Ectodermal cell (in vitro differentiated cells): ENCODE measurements around the gene FLG2. TPM values are rescaled to one million over a fixed set of nuclear protein-coding genes. Genes with fewer than 3 reads are reported as not detected.

Experiments
- H3K27ac ChIP-seq: 2 replicates; pipeline ENCODE4 v1.7.0; 2013; ENCODE audit warnings: mild to moderate bottlenecking, low read depth, low read length; ENCODE audit not compliant: insufficient read depth, poor library complexity, severe bottlenecking
- H3K27me3 ChIP-seq: 2 replicates; pipeline ENCODE4 v1.7.0; 2013; ENCODE audit warnings: mild to moderate bottlenecking, low read length; ENCODE audit not compliant: insufficient read depth, control insufficient read depth, poor library complexity, severe bottlenecking
- H3K36me3 ChIP-seq: one replicate; pipeline ENCODE4 v1.7.0; 2013; ENCODE audit warnings: low read length; ENCODE audit not compliant: control insufficient read depth, insufficient read depth
- H3K4me1 ChIP-seq: one replicate; pipeline ENCODE4 v1.7.0; 2013; ENCODE audit warnings: low read length; ENCODE audit not compliant: control insufficient read depth, insufficient read depth
- H3K4me3 ChIP-seq: 2 replicates; pipeline ENCODE4 v1.7.0; 2013; ENCODE audit warnings: low read depth, low read length, control low read depth; ENCODE audit not compliant: insufficient read depth
- H3K9me3 ChIP-seq: 2 replicates; pipeline ENCODE4 v1.7.0; 2013; ENCODE audit warnings: mild to moderate bottlenecking, low read length, moderate library complexity; ENCODE audit not compliant: control insufficient read depth
- WGBS, 2 experiments: methylation state at CpG; one replicate each; pipeline ENCODE4 v1.1.7; 2013; ENCODE audit warnings: missing lambda C conversion rate in 2 of 2; 5-methylcytosine and 5-hydroxymethylcytosine counted together
- polyA plus RNA-seq, 4 experiments: library from polyadenylated mRNA; stranded (reverse); fragments of 50-300 nt; gene quantifications; one replicate each; pipeline ENCODE4 v1.2.3, GENCODE V29; 2013

Gene FLG2
- polyA plus RNA-seq (2013, experiment 1 of 4), result not detected
- polyA plus RNA-seq (2013, experiment 2 of 4), result not detected
- polyA plus RNA-seq (2013, experiment 3 of 4), result not detected
- polyA plus RNA-seq (2013, experiment 4 of 4), result not detected

DNA sequence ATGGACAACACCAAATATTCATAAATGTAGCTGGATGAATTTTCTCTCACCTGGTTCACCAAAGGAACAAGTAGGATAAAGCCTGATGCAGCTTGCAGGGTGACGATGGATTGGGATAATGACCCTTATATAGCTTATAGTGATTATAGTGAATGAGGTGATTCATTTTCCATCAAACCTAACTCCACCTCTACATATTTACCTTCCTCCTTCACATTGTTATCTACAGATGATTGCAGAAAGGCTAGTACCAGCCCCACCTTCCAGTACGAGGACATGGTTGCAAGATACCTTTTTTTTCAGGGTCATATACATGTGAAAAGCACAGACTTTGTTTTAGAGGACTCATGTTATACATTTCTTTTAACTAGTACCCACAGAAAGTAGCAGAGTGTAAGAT is at the start of gene FLG2:
TSS of gene FLG2 (minus strand) at position 101 of the 400 bp plus-strand sequence. CDS start 1,122 bp downstream, outside the sequence.
- Histone ChIP-seq H3K27ac (no peak within 1 kb of the TSS), H3K36me3 (no peaks in the 10 kb centered on the region), H3K4me3 (no peak within 1 kb of the TSS), H3K4me1 (no peaks in the 10 kb centered on the region), H3K9me3 (peaks cover 19% of the 10 kb centered on the region), H3K27me3 (no peaks in the 10 kb centered on the region)
- WGBS, 2 experiments, result 85 to 100% methylated on average over 1 of the region's 2 CpGs

DNA sequence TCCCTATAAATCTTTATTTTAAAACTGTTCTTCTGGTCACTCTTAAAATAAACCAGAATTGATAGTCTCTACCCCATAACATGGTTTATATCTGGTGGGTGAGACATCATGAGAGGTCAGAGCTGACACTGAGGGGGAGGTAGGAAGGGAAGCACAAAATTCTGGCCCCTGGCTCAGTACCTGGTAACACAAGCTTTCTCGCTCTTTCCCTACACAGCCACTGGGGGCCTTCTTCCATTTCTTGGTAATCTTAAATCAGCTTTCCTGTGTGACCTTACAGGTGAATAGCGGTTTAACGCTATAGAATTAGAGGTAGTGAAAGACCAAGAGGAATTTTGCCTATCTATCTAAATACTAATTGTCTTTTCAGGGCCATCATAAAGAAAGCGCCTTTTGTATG is 48.9 kb upstream of the FLG2 start:
- no peaks in the 10 kb centered on the region for H3K27me3 ChIP-seq
- H3K4me3 ChIP-seq, result no peak overlapping the region
- 81 to 83% methylated on average over 3 of the region's 4 CpGs for WGBS, 2 experiments
- H3K27ac ChIP-seq, result no peak overlapping the region
- H3K36me3 ChIP-seq, result no peaks in the 10 kb centered on the region
- H3K9me3 ChIP-seq, result peaks cover 22% of the 10 kb centered on the region
- no peaks in the 10 kb centered on the region for H3K4me1 ChIP-seq

- WGBS, 2 experiments, result 66 to 70% methylated on average over 8 of the region's 8 CpGs
- no peaks in the 10 kb centered on the region for H3K27me3 ChIP-seq
- no peak overlapping the region for H3K27ac ChIP-seq
- no peaks in the 10 kb centered on the region for H3K4me1 ChIP-seq
- H3K36me3 ChIP-seq, result no peaks in the 10 kb centered on the region
- H3K4me3 ChIP-seq, result no peak overlapping the region
- H3K9me3 ChIP-seq, result peaks cover 8% of the 10 kb centered on the region
Observed at GRCh38 chr1:152398812-152399698, 39.2 kb upstream of the FLG2 start.

GRCh38 chr1:152397474-152397873 is 37.7 kb upstream of the FLG2 start:
- no peaks in the 10 kb centered on the region for H3K36me3 ChIP-seq
- peaks cover 12% of the 10 kb centered on the region for H3K9me3 ChIP-seq
- WGBS, 2 experiments, result 72 to 77% methylated on average over 5 of the region's 5 CpGs
- no peaks in the 10 kb centered on the region for H3K27me3 ChIP-seq
- no peak overlapping the region for H3K4me3 ChIP-seq
- H3K27ac ChIP-seq, result no peak overlapping the region
- H3K4me1 ChIP-seq, result no peaks in the 10 kb centered on the region

- no peaks in the 10 kb centered on the region for H3K4me1 ChIP-seq
- no peaks in the 10 kb centered on the region for H3K36me3 ChIP-seq
- peaks cover 13% of the 10 kb centered on the region for H3K9me3 ChIP-seq
- 63 to 67% methylated on average over 1 of the region's 1 CpG for WGBS, 2 experiments
- H3K4me3 ChIP-seq, result no peak overlapping the region
- H3K27ac ChIP-seq, result no peak overlapping the region
- no peaks in the 10 kb centered on the region for H3K27me3 ChIP-seq
Observed at GRCh38 chr1:152394151-152394550, 34.3 kb upstream of the FLG2 start.

GRCh38 chr1:152392909-152393308 is 33.1 kb upstream of the FLG2 start:
- Histone ChIP-seq H3K27ac (no peak overlapping the region), H3K27me3 (no peaks in the 10 kb centered on the region), H3K4me1 (no peaks in the 10 kb centered on the region), H3K4me3 (no peak overlapping the region), H3K9me3 (peaks cover 6% of the 10 kb centered on the region), H3K36me3 (no peaks in the 10 kb centered on the region)
- 64 to 71% methylated on average over 1 to 2 of the region's 2 CpGs for WGBS, 2 experiments

DNA sequence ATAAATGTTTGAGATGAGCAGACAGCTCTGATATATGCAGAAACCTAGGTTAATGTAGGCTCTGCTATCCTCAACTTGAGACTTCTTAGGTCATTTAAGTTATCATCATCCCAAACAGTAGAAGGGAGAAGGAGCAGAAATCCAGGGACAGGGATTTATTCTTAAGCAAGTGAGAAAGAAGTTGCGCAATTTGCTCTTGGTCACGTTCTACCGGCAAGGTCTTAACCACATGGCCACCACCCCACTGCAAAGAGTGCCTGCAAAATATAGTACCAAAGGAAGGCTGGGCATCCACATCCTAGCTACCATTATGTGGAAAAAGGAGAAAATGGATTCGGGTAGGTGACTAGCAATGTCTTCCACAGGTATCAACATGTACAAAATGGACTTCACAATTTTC is 29.1 kb upstream of the FLG2 start:
- 71 to 78% methylated on average over 4 of the region's 4 CpGs for WGBS, 2 experiments
- Histone ChIP-seq H3K9me3 (peaks cover 4% of the 10 kb centered on the region), H3K36me3 (no peaks in the 10 kb centered on the region), H3K27me3 (no peaks in the 10 kb centered on the region), H3K4me1 (no peaks in the 10 kb centered on the region), H3K27ac (no peak overlapping the region), H3K4me3 (no peak overlapping the region)

DNA sequence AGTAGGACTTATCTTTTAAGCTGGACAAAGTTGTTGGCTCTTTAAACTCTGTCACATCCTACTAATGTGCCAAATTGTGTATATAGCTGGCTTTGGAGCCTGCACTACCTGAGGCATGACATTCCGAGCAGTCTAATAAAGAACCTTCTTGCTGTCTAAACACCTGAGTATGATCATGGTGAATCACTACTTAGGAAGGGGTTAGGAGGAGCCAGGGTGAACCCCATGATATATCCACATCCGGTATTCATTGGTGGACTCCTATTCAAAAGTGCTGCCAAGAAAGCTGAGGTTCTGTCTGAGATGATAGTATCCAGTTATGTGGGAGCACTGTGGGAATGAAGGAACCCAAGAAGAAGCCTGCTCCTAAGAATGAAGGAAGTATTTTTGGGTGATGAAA is 27.1 kb upstream of the FLG2 start:
- Histone ChIP-seq H3K27ac (no peak overlapping the region), H3K4me3 (no peak overlapping the region), H3K27me3 (no peaks in the 10 kb centered on the region), H3K36me3 (no peaks in the 10 kb centered on the region), H3K9me3 (no peaks in the 10 kb centered on the region), H3K4me1 (no peaks in the 10 kb centered on the region)
- WGBS, 2 experiments, result 76 to 91% methylated on average over 2 of the region's 2 CpGs

DNA sequence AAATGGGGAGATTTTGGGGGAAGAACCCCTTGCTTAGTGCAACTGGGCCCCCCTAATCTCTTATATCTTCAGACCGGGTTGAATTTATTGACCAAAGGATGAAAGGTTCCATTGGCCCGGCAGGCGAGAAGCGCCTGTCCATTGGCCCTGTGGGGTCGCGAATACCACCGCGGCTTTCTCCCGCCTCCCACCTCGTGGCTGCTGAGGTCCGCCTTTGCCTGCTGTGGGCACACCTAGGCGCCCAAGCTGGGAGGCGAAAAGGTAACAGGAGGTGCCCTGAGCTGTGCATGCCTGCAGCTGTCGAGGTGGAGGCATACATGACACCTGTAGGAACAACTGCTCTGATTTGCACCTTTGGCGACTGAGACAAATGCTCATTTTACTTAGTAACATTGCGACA is 21.1 kb upstream of the FLG2 start:
- Histone ChIP-seq H3K4me1 (no peaks in the 10 kb centered on the region), H3K4me3 (no peak overlapping the region), H3K27ac (no peak overlapping the region), H3K36me3 (no peaks in the 10 kb centered on the region), H3K9me3 (peaks cover 9% of the 10 kb centered on the region), H3K27me3 (no peaks in the 10 kb centered on the region)
- 83 to 85% methylated on average over 16 of the region's 16 CpGs for WGBS, 2 experiments

DNA sequence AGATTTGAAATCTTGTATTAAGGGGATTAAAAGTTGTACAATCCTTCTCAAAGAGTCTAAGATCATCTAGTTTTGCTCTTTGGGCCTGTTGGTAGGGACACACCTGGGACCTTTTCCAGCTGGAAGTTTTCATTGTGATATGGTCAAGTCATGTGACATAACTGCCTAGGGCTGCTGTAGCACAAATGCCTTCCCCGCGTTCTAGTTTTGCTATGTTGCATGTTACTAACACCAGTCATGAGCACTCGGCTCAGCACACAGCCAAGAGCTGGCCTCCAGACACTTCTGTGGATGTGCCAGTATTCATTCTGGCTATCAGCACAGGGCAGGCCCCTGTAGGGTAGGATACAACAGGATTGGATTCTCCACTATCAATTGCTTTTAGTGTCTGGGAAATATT is 14.6 kb upstream of the FLG2 start:
- no peaks in the 10 kb centered on the region for H3K4me1 ChIP-seq
- H3K9me3 ChIP-seq, result peaks cover 5% of the 10 kb centered on the region
- no peak overlapping the region for H3K4me3 ChIP-seq
- no peaks in the 10 kb centered on the region for H3K36me3 ChIP-seq
- H3K27me3 ChIP-seq, result no peaks in the 10 kb centered on the region
- WGBS, 2 experiments, result 87% methylated on average over 3 of the region's 3 CpGs
- no peak overlapping the region for H3K27ac ChIP-seq
